ENCODE measurements around the gene SP5. TPM values are rescaled to one million over a fixed set of nuclear protein-coding genes. Genes with fewer than 3 reads are reported as not detected.

SP5 gene
- total and polyA plus RNA-seq, 2 of the 4 experiments (the other 2 are of a cell fraction) = not detected

DNA sequence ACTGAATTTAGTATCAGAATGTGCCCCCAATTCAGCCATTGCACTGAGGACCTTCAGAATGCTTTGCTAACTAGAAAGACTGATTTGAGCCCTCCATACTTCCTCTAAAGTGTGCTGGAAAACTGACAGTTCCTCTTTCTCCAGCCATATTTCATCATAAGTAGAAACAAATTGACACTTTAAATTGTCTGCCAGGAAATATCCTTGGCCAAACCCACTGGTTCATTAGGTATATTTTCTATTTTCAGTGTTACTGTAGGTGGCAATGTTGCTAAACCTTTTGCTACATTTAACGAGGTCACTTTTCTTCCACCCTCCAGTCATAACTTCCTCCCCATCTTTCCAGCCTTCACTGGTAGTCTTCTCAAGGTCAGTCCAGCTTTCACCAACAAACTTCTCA lies 21.5 kb downstream of the SP5 start:
- dilution Hi-C loops (cut with HindIII; ENCODE audit: low sequenced_read_pairs, unreplicated experiment) (no loop called here), in situ Hi-C loops (cut with MboI; ENCODE audit: low sequenced_read_pairs) (no loop called here), intact Hi-C loops (cut with micrococcal nuclease) (no loop called here)
- ChIA-PET POLR2A (ENCODE audit: unreplicated experiment) (no interaction called here), CTCF (no interaction called here)
- TF ChIP-seq USF2 (IDR thresholded peaks at IDR 0.05; ENCODE audit: low read depth, low read length) (no peak), POLR2A (IDR thresholded peaks at IDR 0.05; ENCODE audit: low read depth, low read length) (no peak), NFE2L2 (IDR thresholded peaks at IDR 0.05; ENCODE audit: low read depth, low read length) (no peak), RCOR1 (IDR thresholded peaks at IDR 0.05; ENCODE audit: insufficient replicate concordance, low read length) (no peak), ELK1 (IDR thresholded peaks at IDR 0.05; ENCODE audit: borderline replicate concordance, low read depth, low read length) (no peak), FOS (IDR thresholded peaks at IDR 0.05; ENCODE audit: low read depth, low read length) (no peak)
- Histone ChIP-seq H3K79me1 (ENCODE audit: low read depth in 1 of 2, low read length in 2 of 2) (no peaks in the 10 kb centered on the region), H2AFZ (replicated peaks; ENCODE audit: low read length, poor library complexity) (no peak overlapping the region), H3K4me1 (ENCODE audit: control insufficient read depth, insufficient read depth, low read length) (no peaks in the 10 kb centered on the region), H3K36me3 (ENCODE audit: control insufficient read depth, insufficient read depth, low read length) (no peaks in the 10 kb centered on the region), H3K18ac (ENCODE audit: low read depth, low read length) (no peak overlapping the region), H4K8ac (ENCODE audit: low read depth in 2 of 2, low read length in 2 of 2) (no peak overlapping the region), H3K4ac (ENCODE audit: low read depth, low read length) (no peak overlapping the region), H3K9me3 (ENCODE audit: control insufficient read depth, insufficient read depth, low read length) (no peaks in the 10 kb centered on the region), H2BK120ac (ENCODE audit: low read depth, low read length) (no peak overlapping the region), H3K23ac (ENCODE audit: low read depth, low read length) (no peak overlapping the region), H4K91ac (ENCODE audit: insufficient read depth, low read depth, low read length) (no peak overlapping the region), H3K27ac (ENCODE audit: insufficient read depth, low read length) (no peak overlapping the region), H3K9ac (ENCODE audit: low read depth, low read length) (no peak overlapping the region), H3K4me3 (ENCODE audit: insufficient read depth, low read depth, low read length) (no peak overlapping the region), H3K14ac (replicated peaks; ENCODE audit: low read depth, low read length) (no peak overlapping the region), H4K20me1 (ENCODE audit: insufficient read depth, low read length) (no peaks in the 10 kb centered on the region), H3K9me1 (ENCODE audit: insufficient read depth, low read length) (no peaks in the 10 kb centered on the region), H2BK20ac (ENCODE audit: low read depth, low read length) (no peak overlapping the region), H2AK9ac (replicated peaks; ENCODE audit: low read depth, low read length, poor library complexity) (no peak overlapping the region), H3K27me3 (ENCODE audit: control insufficient read depth, insufficient read depth, low read length) (no peaks in the 10 kb centered on the region), H2BK15ac (ENCODE audit: low read depth, low read length) (no peak overlapping the region), H2BK5ac (ENCODE audit: low read depth, low read length, poor library complexity, severe bottlenecking) (no peak overlapping the region), H3K4me2 (ENCODE audit: low read depth, low read length) (no peak overlapping the region), H4K5ac (ENCODE audit: low read depth, low read length) (no peak overlapping the region), H3K56ac (ENCODE audit: extremely low read depth, insufficient read depth, low read length) (no peak overlapping the region), H2AK5ac (ENCODE audit: low read depth, low read length) (no peak overlapping the region)
- BruUV-seq (replicated peaks) = no TSS peak
- DNase-seq = no peak
- ATAC-seq (ENCODE audit: low read depth) = no peak
- no CpG with 5 or more reads among the region's 1 CpG for WGBS, 2 experiments (ENCODE audit: extremely low coverage in 2 of 2, insufficient read length in 1 of 2)
